HCT116 (cell line): Measurements from ENCODE around the gene CAPNS1. TPM values are rescaled to one million over a fixed set of nuclear protein-coding genes. Genes with fewer than 3 reads are reported as not detected.

Experiments
- ATAC-seq: fragments of 200-7000 bp; cut with Tn5 transposase; 2 replicates; pipeline ENCODE4 v1.9.1; 2020; ENCODE audit warnings: mild to moderate bottlenecking, moderate library complexity
- BruUV-seq: library from RNA; stranded (reverse); fragments of 400-500 nt; replicated peaks from 2 replicates; lab custom pipeline; 2021; lab: Mats Ljungman, UMichigan
- CTCF ChIA-PET: fragments of 300-600 bp; sonication (Branson Sonifier 250); formaldehyde crosslinking; loops from one replicate; lab custom pipeline; 2021; ENCODE audit warnings: antibody characterized with exemption; lab: Charles Lee
- POLR2A ChIA-PET: fragments of 300-600, 350-600 bp; sonication (Branson Sonifier 250); formaldehyde crosslinking; loops from one replicate; lab custom pipeline; 2021; ENCODE audit warnings: antibody characterized with exemption; lab: Charles Lee
- RAD21 ChIA-PET, 2 experiments: fragments of 300-600 bp; sonication (Branson Sonifier 250); formaldehyde crosslinking; loops; one replicate each; lab custom pipeline; 2023; ENCODE audit warnings: low total read pairs in 2 of 2; ENCODE audit not compliant: uncharacterized antibody in 2 of 2, unreplicated experiment in 2 of 2, low non-redundant PET in 1 of 2; lab: Charles Lee
- DNase-seq: peaks from one replicate; pipeline ENCODE4 v3.0.0-alpha.2; 2010; ENCODE audit warnings: low read depth, low spot score
- H2AFZ ChIP-seq: fragments of 200-600 bp; shearing (Covaris generic), sonication (generic); 2 replicates; pipeline ENCODE4 v1.6.1; 2017; ENCODE audit warnings: low read depth, mixed run types, mixed read lengths, antibody characterized with exemption, low read length; ENCODE audit not compliant: poor library complexity, severe bottlenecking
- H3K27ac ChIP-seq: 2 replicates; pipeline ENCODE4 v1.5.1; 2012; ENCODE audit warnings: low read depth, low read length
- H3K27me3 ChIP-seq: fragments of 200-600 bp; sonication (generic); 2 replicates; pipeline ENCODE4 v1.6.1; 2016; ENCODE audit warnings: mixed run types, low read length, mixed read lengths; ENCODE audit not compliant: insufficient read depth
- H3K36me3 ChIP-seq, 2 experiments: fragments of 200-500 bp in 1 of 2; fragments of 200-600 bp in 1 of 2; sonication (Bioruptor generic) in 1 of 2; sonication (generic) in 1 of 2; 2 replicates each; pipeline versions ENCODE4 v1.5.1 to v1.6.1; 2014 to 2016; ENCODE audit warnings: low read length in 2 of 2, inconsistent platforms in 1 of 2, mixed read lengths in 1 of 2, mixed run types in 1 of 2; ENCODE audit not compliant: insufficient read depth in 2 of 2, control insufficient read depth in 1 of 2
- H3K4me1 ChIP-seq, 2 experiments: fragments of 200-600 bp in 1 of 2; sonication (generic) in 1 of 2; 2 replicates each; pipeline versions ENCODE4 v1.5.1 to v1.6.1; 2012 to 2017; ENCODE audit warnings: low read length in 2 of 2, inconsistent platforms in 1 of 2, mild to moderate bottlenecking in 1 of 2, mixed read lengths in 1 of 2, mixed run types in 1 of 2, moderate library complexity in 1 of 2; ENCODE audit not compliant: insufficient read depth in 2 of 2, control insufficient read depth in 1 of 2
- H3K4me2 ChIP-seq: fragments of 200-600 bp; sonication (generic); 2 replicates; pipeline ENCODE4 v1.6.1; 2017; ENCODE audit warnings: mixed run types, low read length, mixed read lengths
- H3K4me3 ChIP-seq, 2 experiments: fragments of 200-600 bp in 1 of 2; sonication (generic) in 1 of 2; replicated peaks in 1 of 2; 2 replicates each; pipeline ENCODE4 v1.5.1; 2011 to 2016; ENCODE audit warnings: low read length in 2 of 2, control low read depth in 1 of 2, low read depth in 1 of 2, mild to moderate bottlenecking in 1 of 2, mixed read lengths in 1 of 2, mixed run types in 1 of 2
- H3K79me2 ChIP-seq: fragments of 200-600 bp; sonication (generic); 2 replicates; pipeline ENCODE4 v1.6.1; 2017; ENCODE audit warnings: mild to moderate bottlenecking, mixed run types, low read length, moderate library complexity, mixed read lengths; ENCODE audit not compliant: insufficient read depth
- H3K9ac ChIP-seq: fragments of 200-600 bp; sonication (generic); 2 replicates; pipeline ENCODE4 v1.6.1; 2016; ENCODE audit warnings: low read length, mixed read lengths
- H3K9me2 ChIP-seq: fragments of 200-600 bp; sonication (generic), shearing (Covaris generic); 2 replicates; pipeline ENCODE4 v1.6.1; 2017; ENCODE audit warnings: mixed run types, mild to moderate bottlenecking, moderate library complexity; ENCODE audit not compliant: insufficient read depth
- H3K9me3 ChIP-seq, 2 experiments: fragments of 200-500 bp in 1 of 2; fragments of 200-600 bp in 1 of 2; sonication (Bioruptor generic) in 1 of 2; sonication (generic) in 1 of 2; 2 replicates each; pipeline ENCODE4 v1.6.1; 2014 to 2017; ENCODE audit warnings: low read length in 2 of 2, mixed read lengths in 2 of 2, inconsistent platforms in 1 of 2, low read depth in 1 of 2, mild to moderate bottlenecking in 1 of 2, mixed run types in 1 of 2, moderate library complexity in 1 of 2; ENCODE audit not compliant: control insufficient read depth in 1 of 2, insufficient read depth in 1 of 2
- H4K20me1 ChIP-seq: fragments of 200-600 bp; sonication (generic), shearing (Covaris generic); 2 replicates; pipeline ENCODE4 v1.6.1; 2017; ENCODE audit warnings: mixed run types, mild to moderate bottlenecking, moderate library complexity; ENCODE audit not compliant: insufficient read depth
- CBX3 ChIP-seq: IDR thresholded peaks from 2 replicates; pipeline ENCODE4 v1.6.1; 2012; ENCODE audit warnings: low read depth
- EGR1 ChIP-seq: IDR thresholded peaks from 2 replicates; pipeline ENCODE4 v1.6.1; 2012; ENCODE audit warnings: low read depth
- ELF1 ChIP-seq: IDR thresholded peaks from 2 replicates; pipeline ENCODE4 v1.6.1; 2012; ENCODE audit warnings: low read depth, borderline replicate concordance
- JUND ChIP-seq: IDR thresholded peaks from 2 replicates; pipeline ENCODE4 v1.6.1; 2012
- POLR2A ChIP-seq: IDR thresholded peaks from 2 replicates; pipeline ENCODE4 v1.7.0; 2011; ENCODE audit warnings: borderline replicate concordance; ENCODE audit not compliant: insufficient read depth, insufficient read length; ENCODE audit errors: extremely low read depth
- POLR2AphosphoS5 ChIP-seq: IDR thresholded peaks from 2 replicates; pipeline ENCODE4 v1.6.1; 2011; ENCODE audit warnings: mild to moderate bottlenecking, low read depth, low read length, moderate library complexity
- RAD21 ChIP-seq: IDR thresholded peaks from 2 replicates; pipeline ENCODE4 v1.6.1; 2012; ENCODE audit warnings: low read depth, mild to moderate bottlenecking
- SIN3A ChIP-seq: IDR thresholded peaks from 2 replicates; pipeline ENCODE4 v1.6.1; 2012; ENCODE audit warnings: low read depth
- ZBTB33 ChIP-seq: IDR thresholded peaks from 2 replicates; pipeline ENCODE4 v1.6.1; 2011; ENCODE audit warnings: mild to moderate bottlenecking, low read length, moderate library complexity; ENCODE audit not compliant: insufficient replicate concordance; ENCODE audit errors: extremely low read depth
- ZFX ChIP-seq: fragments of 450-650 bp; IDR thresholded peaks from 2 replicates; pipeline ENCODE4 v1.6.1; 2017
- ZNF274 ChIP-seq: fragments of 200-500 bp; sonication (Bioruptor generic); IDR thresholded peaks from 2 replicates; pipeline ENCODE4 v1.6.1; 2014; ENCODE audit warnings: mild to moderate bottlenecking, low read depth, low read length, inconsistent platforms
- intact Hi-C: fragments of 100-400 bp; cut with micrococcal nuclease; formaldehyde crosslinking; loops from 2 replicates; pipeline ENCODE4 v1.10.0; 2022
- total RNA-seq: library from RNA; stranded (reverse); gene quantifications from one replicate; pipeline ENCODE4 v1.2.1, GENCODE V29; 2021; ENCODE audit not compliant: unreplicated experiment

CAPNS1 gene
- total RNA-seq, 1 experiment from 2014 or later, result 621 TPM

GRCh38 chr19:36120984-36121358 is 18.9 kb upstream of the CAPNS1 start (continued):
- TF ChIP-seq POLR2A (no peak), ZFX (no peak), POLR2AphosphoS5 (no peak), SIN3A (no peak), CBX3 (no peak), RAD21 (no peak)

GRCh38 chr19:36121486-36122124 is 18.3 kb upstream of the CAPNS1 start:
- Histone ChIP-seq H3K79me2 (no peaks in the 10 kb centered on the region), H2AFZ (no peak overlapping the region), H3K4me1 (peaks cover under 1 to 4% of the 10 kb centered on the region in 2 experiments; a peak in 3 of 4 replicates), H3K9me3 (no peaks in the 10 kb centered on the region), H3K4me2 (no peak overlapping the region), H3K9ac (no peak overlapping the region), H3K36me3 (peaks cover 11 to 14% of the 10 kb centered on the region in 2 experiments; a peak in 3 of 4 replicates), H3K27ac (no peak overlapping the region), H3K9me2 (no peaks in the 10 kb centered on the region), H3K4me3 (no peak overlapping the region), H4K20me1 (no peaks in the 10 kb centered on the region), H3K27me3 (no peaks in the 10 kb centered on the region)
- CTCF ChIA-PET, result no interaction called here
- BruUV-seq, result no TSS peak
- intact Hi-C loops, result no loop called here
- TF ChIP-seq ZNF274 (no peak), ZBTB33 (no peak), POLR2A (no peak), ELF1 (no peak), JUND (no peak), EGR1 (no peak)
- POLR2A ChIA-PET, result no interaction called here
- ATAC-seq (no peak), DNase-seq (no peak)
- RAD21 ChIA-PET, result no interaction called here
